ENCODE measurements around the gene LPO.

DNA sequence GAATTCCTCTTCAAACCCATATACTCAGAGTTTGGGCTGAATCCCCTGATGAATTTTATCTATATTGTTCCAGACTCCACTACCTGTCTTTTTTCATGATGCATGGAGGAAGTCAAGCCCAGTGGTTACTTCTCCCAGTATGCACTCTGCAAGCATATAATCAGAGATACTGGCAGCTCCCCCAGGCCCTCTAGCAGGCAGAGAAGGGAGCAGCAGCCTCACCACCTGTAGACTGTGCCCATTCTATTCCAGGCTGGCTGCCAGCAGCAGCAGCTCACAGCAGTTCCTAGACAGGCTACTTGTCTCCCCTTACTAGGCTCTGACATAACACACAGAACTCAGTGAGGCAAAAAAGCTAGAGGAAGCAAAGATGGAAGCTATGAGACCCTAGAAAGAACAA is 22.7 kb upstream of the LPO start:
- TF ChIP-seq, protein P1, sequence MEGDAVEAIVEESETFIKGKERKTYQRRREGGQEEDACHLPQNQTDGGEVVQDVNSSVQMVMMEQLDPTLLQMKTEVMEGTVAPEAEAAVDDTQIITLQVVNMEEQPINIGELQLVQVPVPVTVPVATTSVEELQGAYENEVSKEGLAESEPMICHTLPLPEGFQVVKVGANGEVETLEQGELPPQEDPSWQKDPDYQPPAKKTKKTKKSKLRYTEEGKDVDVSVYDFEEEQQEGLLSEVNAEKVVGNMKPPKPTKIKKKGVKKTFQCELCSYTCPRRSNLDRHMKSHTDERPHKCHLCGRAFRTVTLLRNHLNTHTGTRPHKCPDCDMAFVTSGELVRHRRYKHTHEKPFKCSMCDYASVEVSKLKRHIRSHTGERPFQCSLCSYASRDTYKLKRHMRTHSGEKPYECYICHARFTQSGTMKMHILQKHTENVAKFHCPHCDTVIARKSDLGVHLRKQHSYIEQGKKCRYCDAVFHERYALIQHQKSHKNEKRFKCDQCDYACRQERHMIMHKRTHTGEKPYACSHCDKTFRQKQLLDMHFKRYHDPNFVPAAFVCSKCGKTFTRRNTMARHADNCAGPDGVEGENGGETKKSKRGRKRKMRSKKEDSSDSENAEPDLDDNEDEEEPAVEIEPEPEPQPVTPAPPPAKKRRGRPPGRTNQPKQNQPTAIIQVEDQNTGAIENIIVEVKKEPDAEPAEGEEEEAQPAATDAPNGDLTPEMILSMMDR (IDR thresholded peaks at IDR 0.05): no peak
- no peak for TF ChIP-seq POLR2A (IDR thresholded peaks at IDR 0.05)

Data from lower leg skin (tissue), 3 donors.